Panc1 (cell line): Measurements from ENCODE around the gene DLG4. TPM values are rescaled to one million over a fixed set of nuclear protein-coding genes. Genes with fewer than 3 reads are reported as not detected.

Source experiments
- ATAC-seq: fragments of 200-7000 bp; cut with Tn5 transposase; 2 replicates; pipeline ENCODE4 v1.9.1; 2020; ENCODE audit warnings: mild to moderate bottlenecking, moderate library complexity
- BruUV-seq: library from RNA; stranded (reverse); fragments of 400-500 nt; replicated peaks from 2 replicates; lab custom pipeline; 2021; lab: Mats Ljungman, UMichigan
- CTCF ChIA-PET: fragments of 300-600 bp; sonication (Branson Sonifier 250); formaldehyde crosslinking; loops from one replicate; lab custom pipeline; 2022; ENCODE audit warnings: antibody characterized with exemption; lab: Charles Lee
- POLR2A ChIA-PET: fragments of 300-600 bp; sonication (Branson Sonifier 250); formaldehyde crosslinking; loops from one replicate; lab custom pipeline; 2022; ENCODE audit warnings: antibody characterized with exemption; lab: Charles Lee
- DNase-seq: peaks from one replicate; pipeline ENCODE4 v3.0.0-alpha.2; 2010; ENCODE audit warnings: low read depth, low spot score
- H3K27ac ChIP-seq: 2 replicates; pipeline ENCODE4 v1.5.1; 2011; ENCODE audit warnings: mild to moderate bottlenecking, low read length, inconsistent platforms
- H3K27me3 ChIP-seq: fragments of 200-500 bp; sonication (Bioruptor generic); 2 replicates; pipeline ENCODE4 v1.6.0; 2014; ENCODE audit warnings: low read length, inconsistent platforms; ENCODE audit not compliant: control insufficient read depth, insufficient read depth
- H3K36me3 ChIP-seq: fragments of 200-500 bp; sonication (Bioruptor generic); 2 replicates; pipeline ENCODE4 v1.5.1; 2014; ENCODE audit warnings: inconsistent platforms, mild to moderate bottlenecking, low read length, moderate library complexity; ENCODE audit not compliant: control insufficient read depth, insufficient read depth
- H3K4me1 ChIP-seq: 2 replicates; pipeline ENCODE4 v1.5.1; 2011; ENCODE audit warnings: inconsistent platforms, mild to moderate bottlenecking, low read length, moderate library complexity; ENCODE audit not compliant: control insufficient read depth, insufficient read depth
- H3K4me3 ChIP-seq, 2 experiments: 2 replicates each; pipeline ENCODE4 v1.5.1; 2011 to 2012; ENCODE audit warnings: low read depth in 2 of 2, low read length in 2 of 2, mild to moderate bottlenecking in 2 of 2, inconsistent platforms in 1 of 2, moderate library complexity in 1 of 2
- H3K9me3 ChIP-seq: fragments of 200-500 bp; sonication (Bioruptor generic); 2 replicates; pipeline ENCODE4 v1.5.1; 2014; ENCODE audit warnings: low read depth, mild to moderate bottlenecking, inconsistent platforms, low read length, moderate library complexity; ENCODE audit not compliant: control insufficient read depth, insufficient read depth
- CTCF ChIP-seq: fragments of 450-650 bp; IDR thresholded peaks from 2 replicates; pipeline ENCODE4 v1.5.1; 2017; ENCODE audit warnings: mild to moderate bottlenecking
- POLR2AphosphoS5 ChIP-seq: IDR thresholded peaks from 2 replicates; pipeline ENCODE4 v1.6.1; 2012; ENCODE audit warnings: mild to moderate bottlenecking, low read depth, low read length, moderate library complexity
- REST ChIP-seq, 2 experiments: IDR thresholded peaks; 2 replicates each; pipeline ENCODE4 v1.6.1; 2011 to 2012; ENCODE audit warnings: low read depth in 2 of 2, control low read depth in 1 of 2, low read length in 1 of 2, mild to moderate bottlenecking in 1 of 2, moderate library complexity in 1 of 2; ENCODE audit not compliant: insufficient read depth in 1 of 2
- SIN3A ChIP-seq: IDR thresholded peaks from 2 replicates; pipeline ENCODE4 v1.6.1; 2012; ENCODE audit warnings: low read depth, mild to moderate bottlenecking, low read length, moderate library complexity, borderline replicate concordance; ENCODE audit not compliant: insufficient read depth
- TCF7L2 ChIP-seq: IDR thresholded peaks from 2 replicates; pipeline ENCODE4 v1.6.1; 2011; ENCODE audit warnings: mild to moderate bottlenecking, low read depth, low read length, inconsistent platforms
- in situ Hi-C: cut with HindIII; loops from 2 replicates; pipeline ENCODE4 v1.10.0; 2016; ENCODE audit warnings: low sequenced_read_pairs, low pct_unique_long_range_greater_than_20kb
- intact Hi-C: fragments of 100-400 bp; cut with micrococcal nuclease; formaldehyde crosslinking; loops from one replicate; pipeline ENCODE4 v1.10.0; 2022; ENCODE audit not compliant: unreplicated experiment
- total RNA-seq: library from RNA; stranded (reverse); gene quantifications from one replicate; pipeline ENCODE4 v1.2.1, GENCODE V29; 2021; ENCODE audit not compliant: unreplicated experiment

Gene DLG4
- total RNA-seq, 1 experiment from 2014 or later: 32.4 TPM

- DNase-seq (no peak), ATAC-seq (no peak)
- no TSS peak for BruUV-seq
- H3K4me1 ChIP-seq: peaks cover 20% of the 10 kb centered on the region
- H3K27me3 ChIP-seq: no peaks in the 10 kb centered on the region
- in situ Hi-C loops (no loop called here), intact Hi-C loops (no loop called here)
- CTCF ChIA-PET: interaction anchor here (0.7 kb wide), 1 partner anchor 1763 kb away, joined by 6 read pairs; no protein-coding TSS in a partner anchor
- peak overlapping the region; percentile 48; the same call in 1 of the 2 replicates for H3K27ac ChIP-seq
- no peak overlapping the region for H3K4me3 ChIP-seq
- H3K9me3 ChIP-seq: no peaks in the 10 kb centered on the region
- POLR2A ChIA-PET: no interaction called here
- peaks cover 8% of the 10 kb centered on the region for H3K36me3 ChIP-seq
- TF ChIP-seq CTCF (no peak), TCF7L2 (no peak), SIN3A (no peak), REST (IDR thresholded peaks at IDR 0.05; ENCODE audit: insufficient read depth in 1 of 2, low read depth in 2 of 2, low read length in 1 of 2) (no peak), POLR2AphosphoS5 (no peak)
Observed at GRCh38 chr17:7258731-7259554, 39.3 kb upstream of the DLG4 start.

GRCh38 chr17:7256766-7257456, 37.3 kb upstream of the DLG4 start:
- ChIA-PET POLR2A (no interaction called here), CTCF (no interaction called here)
- DNase-seq (no peak), ATAC-seq (no peak)
- Histone ChIP-seq H3K4me1 (peaks cover 14% of the 10 kb centered on the region), H3K36me3 (peaks cover 6% of the 10 kb centered on the region), H3K9me3 (no peaks in the 10 kb centered on the region), H3K27ac (no peak overlapping the region), H3K27me3 (no peaks in the 10 kb centered on the region), H3K4me3 (no peak overlapping the region)
- in situ Hi-C loops: no loop called here
- TF ChIP-seq CTCF (no peak), SIN3A (no peak), POLR2AphosphoS5 (no peak), TCF7L2 (no peak), REST (IDR thresholded peaks at IDR 0.05; ENCODE audit: insufficient read depth in 1 of 2, low read depth in 2 of 2, low read length in 1 of 2) (no peak)
- intact Hi-C loops: no loop called here
- no TSS peak for BruUV-seq
